SW 1271 (cell line): ENCODE measurements around the gene RNH1.
"Not testable (repeated sequence)": the region's sequence is repeated elsewhere in the genome, so short reads cannot be mapped to it uniquely, and the experiment has no call there.

Experiments
- DNase-seq, 2 experiments: peaks; one replicate each; lab custom pipeline; 2025; lab: John Stamatoyannopoulos, UW

RNH1 gene

GRCh38 chr11:520428-521176, 13.6 kb upstream of the RNH1 start:
- DNase-seq = no peak

- DNase-seq = peak; percentile 71 to 89
Observed at GRCh38 chr11:518463-519202, 11.6 kb upstream of the RNH1 start.

- DNase-seq = not testable (repeated sequence)
Observed at GRCh38 chr11:516918-517685, 10.1 kb upstream of the RNH1 start.

- DNase-seq = no peak
Observed at GRCh38 chr11:516400-516799, 9.4 kb upstream of the RNH1 start.

- no peak for DNase-seq
Observed at GRCh38 chr11:515131-515530, 8.1 kb upstream of the RNH1 start.

- no peak for DNase-seq
Observed at GRCh38 chr11:514606-515005, 7.6 kb upstream of the RNH1 start.

- DNase-seq = no peak
Observed at GRCh38 chr11:512761-513595, 5.9 kb upstream of the RNH1 start.

- DNase-seq = no peak
Observed at GRCh38 chr11:508956-509355, 1.9 kb upstream of the RNH1 start.

- no peak for DNase-seq
Observed at GRCh38 chr11:507727-508515, 879 bp upstream of the RNH1 start.

- peak; percentile 77 to 88 for DNase-seq
Observed at GRCh38 chr11:506238-506994, 626 bp downstream of the RNH1 start.

GRCh38 chr11:504994-505344, 2.1 kb downstream of the RNH1 start:
- DNase-seq = no peak

GRCh38 chr11:504053-504993, 2.7 kb downstream of the RNH1 start:
- DNase-seq = no peak

- DNase-seq = no peak
Observed at GRCh38 chr11:503179-503981, 3.7 kb downstream of the RNH1 start.

GRCh38 chr11:502288-503178, 4.5 kb downstream of the RNH1 start:
- no peak for DNase-seq

- no peak for DNase-seq
Observed at GRCh38 chr11:501683-502287, 5.3 kb downstream of the RNH1 start.

GRCh38 chr11:501001-501682, 5.9 kb downstream of the RNH1 start:
- DNase-seq = no peak
